Neuronal stem cell (in vitro differentiated cells): ENCODE data around the gene CACUL1.

ENCODE experiments used
- DNase-seq: peaks from one replicate; pipeline ENCODE4 v3.0.0-alpha.2; 2013; ENCODE audit warnings: low spot score
- H2AFZ ChIP-seq: one replicate; pipeline ENCODE4 v1.6.1; 2013; ENCODE audit warnings: mild to moderate bottlenecking, low read length, inconsistent platforms
- H2AK5ac ChIP-seq: 2 replicates; pipeline ENCODE4 v1.6.1; 2013; ENCODE audit warnings: low read depth, mild to moderate bottlenecking, inconsistent platforms, low read length, moderate library complexity, mixed read lengths
- H2BK120ac ChIP-seq: 2 replicates; pipeline ENCODE4 v1.6.1; 2013; ENCODE audit warnings: low read depth, mild to moderate bottlenecking, inconsistent platforms, low read length, moderate library complexity, mixed read lengths
- H2BK12ac ChIP-seq: one replicate; pipeline ENCODE4 v1.6.1; 2013; ENCODE audit warnings: low read length, inconsistent platforms
- H2BK15ac ChIP-seq: 2 replicates; pipeline ENCODE4 v1.6.1; 2013; ENCODE audit warnings: mild to moderate bottlenecking, low read length, inconsistent platforms, mixed read lengths
- H2BK5ac ChIP-seq: one replicate; pipeline ENCODE4 v1.6.1; 2013; ENCODE audit warnings: inconsistent platforms, mild to moderate bottlenecking, low read length, moderate library complexity
- H3K14ac ChIP-seq: one replicate; pipeline ENCODE4 v1.6.1; 2013; ENCODE audit warnings: low read length, inconsistent platforms
- H3K18ac ChIP-seq: 2 replicates; pipeline ENCODE4 v1.6.1; 2013; ENCODE audit warnings: low read length, inconsistent platforms
- H3K23ac ChIP-seq: 2 replicates; pipeline ENCODE4 v1.6.1; 2013; ENCODE audit warnings: low read depth, mild to moderate bottlenecking, mixed read lengths, low read length, inconsistent platforms; ENCODE audit not compliant: poor library complexity
- H3K27ac ChIP-seq: replicated peaks from 3 replicates; pipeline ENCODE4 v1.5.1; 2013; ENCODE audit warnings: low read length, inconsistent platforms
- H3K27me3 ChIP-seq, 3 experiments: 2 replicates each; pipeline ENCODE4 v1.6.1; 2013; ENCODE audit warnings: low read length in 3 of 3, mild to moderate bottlenecking in 2 of 3, inconsistent platforms in 1 of 3, low read depth in 1 of 3, mixed read lengths in 1 of 3, moderate library complexity in 1 of 3; ENCODE audit not compliant: control insufficient read depth in 3 of 3, insufficient read depth in 3 of 3
- H3K36me3 ChIP-seq, 2 donors: replicated peaks in 1 of 2; 2 replicates each; pipeline ENCODE4 v1.6.1; 2013; ENCODE audit warnings: low read length in 2 of 2; ENCODE audit not compliant: control insufficient read depth in 2 of 2, insufficient read depth in 2 of 2
- H3K4ac ChIP-seq: 2 replicates; pipeline ENCODE4 v1.6.1; 2013; ENCODE audit warnings: inconsistent platforms, mild to moderate bottlenecking, low read length, moderate library complexity
- H3K4me1 ChIP-seq, 2 donors: 1 replicate in 1 of 2; 2 replicates in 1 of 2; pipeline ENCODE4 v1.6.1; 2013; ENCODE audit warnings: low read length in 2 of 2, low read depth in 1 of 2; ENCODE audit not compliant: control insufficient read depth in 2 of 2, insufficient read depth in 1 of 2
- H3K4me2 ChIP-seq: one replicate; pipeline ENCODE4 v1.6.1; 2013; ENCODE audit warnings: mild to moderate bottlenecking, low read length, inconsistent platforms; ENCODE audit not compliant: insufficient read depth, poor library complexity, severe bottlenecking
- H3K4me3 ChIP-seq, 2 donors: 2 replicates each; pipeline ENCODE4 v1.5.1; 2013; ENCODE audit warnings: low read length in 2 of 2, mild to moderate bottlenecking in 2 of 2, inconsistent platforms in 1 of 2, moderate library complexity in 1 of 2
- H3K79me1 ChIP-seq: one replicate; pipeline ENCODE4 v1.6.1; 2013; ENCODE audit warnings: low read depth, mild to moderate bottlenecking, inconsistent platforms, low read length, moderate library complexity
- H3K9ac ChIP-seq: one replicate; pipeline ENCODE4 v1.6.1; 2013; ENCODE audit warnings: mild to moderate bottlenecking, low read depth, low read length, inconsistent platforms; ENCODE audit not compliant: poor library complexity
- H3K9me3 ChIP-seq, 2 donors: replicated peaks in 1 of 2; 2 replicates each; pipeline versions ENCODE3 to v1.6.1; 2013; ENCODE audit warnings: low read length in 2 of 2, mild to moderate bottlenecking in 2 of 2, inconsistent platforms in 1 of 2, low read depth in 1 of 2, mixed read lengths in 1 of 2, moderate library complexity in 1 of 2; ENCODE audit not compliant: control insufficient read depth in 2 of 2, insufficient read depth in 1 of 2
- H4K8ac ChIP-seq: one replicate; pipeline ENCODE4 v1.6.1; 2013; ENCODE audit warnings: low read depth, mild to moderate bottlenecking, inconsistent platforms, low read length, moderate library complexity
- H4K91ac ChIP-seq: one replicate; pipeline ENCODE4 v1.6.1; 2013; ENCODE audit warnings: low read length, low read depth, mild to moderate bottlenecking, inconsistent platforms; ENCODE audit not compliant: poor library complexity
- WGBS, 2 donors: extraction: QIAGEN DNeasy Blood & Tissue Kit; methylation state at CpG; one replicate each; pipeline ENCODE4 v1.1.7; 2013; ENCODE audit warnings: missing lambda C conversion rate in 2 of 2, mixed read lengths in 1 of 2; ENCODE audit not compliant: insufficient read length in 2 of 2, insufficient replicate concordance in 1 of 2; ENCODE audit errors: extremely low coverage in 2 of 2; 5-methylcytosine and 5-hydroxymethylcytosine counted together

The CACUL1 gene

DNA sequence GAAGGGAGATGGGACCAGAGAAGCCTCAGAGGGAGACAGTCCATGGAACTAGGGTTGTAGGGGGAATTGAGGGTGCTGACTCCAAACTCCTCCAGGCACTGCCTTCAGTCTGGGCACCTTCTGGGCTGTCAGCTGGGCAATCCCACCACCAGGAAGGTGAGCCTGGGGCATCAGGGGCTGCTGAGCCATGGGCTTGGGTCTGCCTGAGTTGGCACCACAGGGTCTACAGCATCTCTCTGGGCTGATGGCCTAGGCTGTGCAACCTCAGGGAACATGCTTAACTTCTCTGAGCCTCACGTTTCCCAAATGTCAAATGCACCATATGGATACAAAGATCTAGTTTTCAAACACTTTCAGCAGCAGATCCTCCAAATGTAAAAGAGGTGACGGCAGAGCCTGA is 112.5 kb downstream of the CACUL1 start:
- no peaks in the 10 kb centered on the region for H3K79me1 ChIP-seq
- no peak overlapping the region for H2BK15ac ChIP-seq
- no peak overlapping the region for H2BK12ac ChIP-seq
- no peak overlapping the region for H4K91ac ChIP-seq
- H3K27ac ChIP-seq: no peak overlapping the region
- H3K4me2 ChIP-seq: no peak overlapping the region
- no peaks in the 10 kb centered on the region for H3K36me3 ChIP-seq
- H3K9ac ChIP-seq: no peak overlapping the region
- no peak overlapping the region for H3K4ac ChIP-seq
- H3K14ac ChIP-seq: no peak overlapping the region
- peaks cover 0 to 10% (median 0%) of the 10 kb centered on the region in 3 experiments for H3K27me3 ChIP-seq
- H3K9me3 ChIP-seq: peaks cover 0 to 6% of the 10 kb centered on the region in 2 donors
- H2BK120ac ChIP-seq: no peak overlapping the region
- no peak overlapping the region for H2AK5ac ChIP-seq
- H2AFZ ChIP-seq: no peak overlapping the region
- no peak overlapping the region for H3K23ac ChIP-seq
- no peak overlapping the region for H4K8ac ChIP-seq
- no peak overlapping the region for H2BK5ac ChIP-seq
- no peaks in the 10 kb centered on the region for H3K4me1 ChIP-seq
- H3K4me3 ChIP-seq: no peak overlapping the region
- no peak for DNase-seq
- H3K18ac ChIP-seq: no peak overlapping the region
- no CpG with 5 or more reads among the region's 2 CpGs for WGBS, 2 donors

DNA sequence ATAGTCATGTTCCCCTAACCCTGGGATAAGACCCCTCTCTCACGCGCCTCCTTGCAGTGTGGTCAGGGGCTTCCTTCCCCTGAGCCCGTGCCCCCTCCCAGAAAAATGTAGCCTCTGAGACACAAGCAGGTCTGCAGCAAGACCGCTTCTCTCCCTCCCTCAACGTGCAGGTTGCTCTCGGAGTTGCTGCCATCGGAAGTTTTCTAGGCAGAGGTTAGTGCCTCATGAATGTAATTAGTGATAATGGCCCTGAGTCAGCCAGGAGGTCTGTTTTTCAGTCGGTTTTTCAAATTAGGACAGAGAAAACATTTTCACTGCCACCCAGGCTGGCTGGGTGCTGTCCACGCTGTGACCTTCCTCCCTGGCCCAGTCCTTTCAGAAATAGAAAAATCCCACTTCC is 116.1 kb downstream of the CACUL1 start:
- Histone ChIP-seq H3K18ac (no peak overlapping the region), H3K14ac (no peak overlapping the region), H3K23ac (no peak overlapping the region), H3K36me3 (no peaks in the 10 kb centered on the region), H3K27me3 (peaks cover 0 to 13% (median 0%) of the 10 kb centered on the region in 3 experiments), H3K27ac (no peak overlapping the region), H2BK15ac (no peak overlapping the region), H2BK120ac (no peak overlapping the region), H3K4ac (no peak overlapping the region), H3K4me1 (peaks cover 0 to 12% of the 10 kb centered on the region in 2 donors), H3K79me1 (no peaks in the 10 kb centered on the region), H3K9me3 (peaks cover 0 to 6% of the 10 kb centered on the region in 2 donors), H2BK12ac (no peak overlapping the region), H3K4me3 (no peak overlapping the region), H3K4me2 (no peak overlapping the region), H2BK5ac (no peak overlapping the region), H4K91ac (no peak overlapping the region), H2AFZ (no peak overlapping the region), H2AK5ac (no peak overlapping the region), H3K9ac (no peak overlapping the region), H4K8ac (no peak overlapping the region)
- whole genome bisulfite sequencing, 2 donors: no CpG with 5 or more reads among the region's 9 CpGs
- no peak for DNase-seq

DNA sequence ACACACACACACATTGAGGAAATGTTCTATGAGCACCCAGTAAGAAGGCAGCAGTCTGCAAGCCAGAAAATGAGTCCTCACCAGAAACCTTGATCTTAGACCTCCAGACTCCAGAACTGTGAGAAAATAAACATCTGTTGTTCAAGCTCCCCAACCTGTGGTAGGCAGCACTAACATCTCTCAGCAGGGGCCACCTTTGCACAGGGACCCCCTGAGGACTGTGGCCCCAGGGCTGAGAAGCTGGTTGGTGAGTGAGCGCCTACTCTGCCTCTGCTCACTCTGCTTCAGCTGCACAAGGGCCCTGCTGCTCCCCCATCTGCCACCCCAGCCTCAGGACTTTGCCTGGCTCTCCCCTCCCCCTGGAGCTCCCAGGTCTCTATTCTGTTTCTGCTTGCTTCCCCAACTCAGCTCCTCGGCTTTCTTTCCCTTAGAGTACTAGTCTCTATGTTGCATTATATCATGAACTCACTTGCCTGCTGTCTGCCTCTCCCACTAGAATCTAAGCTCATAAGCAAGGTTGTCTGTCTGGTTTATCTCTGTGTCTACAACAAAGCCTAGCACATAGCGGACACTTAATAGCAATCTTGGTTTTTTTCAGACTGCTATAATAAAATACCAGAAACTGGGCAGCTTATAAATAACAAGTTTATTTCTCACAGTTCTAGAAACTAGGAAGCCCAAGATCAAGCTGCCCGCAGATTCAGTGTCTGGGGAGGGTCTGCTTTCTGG is 118.9 kb downstream of the CACUL1 start:
- no peak overlapping the region for H3K18ac ChIP-seq
- no peak overlapping the region for H3K4me2 ChIP-seq
- H3K14ac ChIP-seq: no peak overlapping the region
- no peak for DNase-seq
- H3K9ac ChIP-seq: no peak overlapping the region
- H3K79me1 ChIP-seq: no peaks in the 10 kb centered on the region
- no peak overlapping the region for H3K4ac ChIP-seq
- H2AK5ac ChIP-seq: no peak overlapping the region
- H2BK5ac ChIP-seq: no peak overlapping the region
- no peak overlapping the region for H3K4me3 ChIP-seq
- peaks cover 0 to 4% of the 10 kb centered on the region in 2 donors for H3K9me3 ChIP-seq
- no peak overlapping the region for H2BK12ac ChIP-seq
- H3K27me3 ChIP-seq: peaks cover 0 to 4% (median 0%) of the 10 kb centered on the region in 3 experiments
- no peaks in the 10 kb centered on the region for H3K36me3 ChIP-seq
- H4K91ac ChIP-seq: no peak overlapping the region
- H3K27ac ChIP-seq: no peak overlapping the region
- peaks cover 0 to 19% of the 10 kb centered on the region in 2 donors for H3K4me1 ChIP-seq
- no peak overlapping the region for H2AFZ ChIP-seq
- no CpG with 5 or more reads among the region's 4 CpGs for WGBS, 2 donors
- H2BK15ac ChIP-seq: no peak overlapping the region
- H2BK120ac ChIP-seq: no peak overlapping the region
- no peak overlapping the region for H4K8ac ChIP-seq
- H3K23ac ChIP-seq: no peak overlapping the region

DNA sequence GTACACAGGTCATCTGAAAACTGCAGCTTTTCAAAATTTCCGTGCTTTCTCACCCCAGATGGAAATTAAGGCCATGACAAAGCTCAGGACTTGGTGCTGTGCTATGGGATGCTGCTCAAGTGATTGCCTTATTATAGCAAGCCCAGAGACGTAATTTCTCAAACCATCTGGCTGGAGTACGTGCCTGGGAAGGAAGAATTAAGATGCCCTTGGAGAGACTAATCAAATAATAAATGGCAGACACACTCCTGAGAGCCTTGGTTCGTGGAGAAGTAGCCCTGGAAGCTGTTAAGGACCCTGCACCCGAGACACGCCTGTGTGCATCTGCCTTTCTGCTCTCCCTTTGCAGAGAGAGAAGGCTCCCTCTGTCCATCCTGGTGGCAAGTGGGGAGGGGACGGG is 121.0 kb downstream of the CACUL1 start:
- Histone ChIP-seq H2BK12ac (no peak overlapping the region), H2BK120ac (no peak overlapping the region), H4K8ac (no peak overlapping the region), H3K79me1 (no peaks in the 10 kb centered on the region), H4K91ac (no peak overlapping the region), H3K36me3 (no peaks in the 10 kb centered on the region), H3K23ac (no peak overlapping the region), H3K4me1 (peaks cover 0 to 19% of the 10 kb centered on the region in 2 donors), H3K27me3 (peaks cover 0 to 4% (median 0%) of the 10 kb centered on the region in 3 experiments), H2BK15ac (no peak overlapping the region), H2BK5ac (no peak overlapping the region), H2AFZ (no peak overlapping the region), H2AK5ac (no peak overlapping the region), H3K9ac (no peak overlapping the region), H3K4me2 (no peak overlapping the region), H3K4me3 (no peak overlapping the region), H3K18ac (no peak overlapping the region), H3K4ac (no peak overlapping the region), H3K27ac (no peak overlapping the region), H3K9me3 (peaks cover 0 to 3% of the 10 kb centered on the region in 2 donors), H3K14ac (no peak overlapping the region)
- WGBS, 2 donors: no CpG with 5 or more reads among the region's 7 CpGs
- no peak for DNase-seq
